Peyer's patch (tissue), 4 donors: Measurements from ENCODE around the gene CD9.

Experiments used
- POLR2A ChIP-seq, 2 donors: fragments of 450-650 bp; IDR thresholded peaks; one replicate each; pipeline ENCODE4 v1.5.1; 2017; ENCODE audit warnings: antibody characterized with exemption in 2 of 2, mild to moderate bottlenecking in 2 of 2, moderate library complexity in 2 of 2
- TF ChIP-seq, protein P1 (sequence below), 6 experiments: fragments of 450-650 bp in 4 of 6; fragments of 200-600 bp in 2 of 6; sonication (generic) in 1 of 6; IDR thresholded peaks; one replicate each; pipeline ENCODE4 v1.5.1; 2017 to 2019; ENCODE audit warnings: antibody characterized with exemption in 6 of 6, mild to moderate bottlenecking in 3 of 6, moderate library complexity in 1 of 6

DNA sequence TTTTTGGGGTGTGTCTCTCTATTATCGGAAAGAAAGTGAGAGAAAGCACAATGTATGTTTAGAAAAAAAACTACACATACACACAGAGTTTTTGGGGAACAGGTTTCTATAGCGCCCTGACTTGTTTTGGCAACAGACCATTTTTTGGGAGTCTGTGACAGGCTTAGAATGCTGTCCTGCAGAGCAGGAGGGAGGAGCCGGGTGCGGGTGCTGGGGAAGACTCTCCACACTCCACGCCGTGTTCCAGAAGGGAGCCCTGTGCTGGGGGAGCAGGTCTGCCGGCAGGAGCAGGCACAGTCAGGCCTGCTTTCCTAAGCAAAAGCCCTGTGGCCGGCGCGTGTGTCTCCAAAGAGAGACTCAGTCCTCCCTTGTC is 26.5 kb downstream of the CD9 start:
- TF ChIP-seq, protein P1, sequence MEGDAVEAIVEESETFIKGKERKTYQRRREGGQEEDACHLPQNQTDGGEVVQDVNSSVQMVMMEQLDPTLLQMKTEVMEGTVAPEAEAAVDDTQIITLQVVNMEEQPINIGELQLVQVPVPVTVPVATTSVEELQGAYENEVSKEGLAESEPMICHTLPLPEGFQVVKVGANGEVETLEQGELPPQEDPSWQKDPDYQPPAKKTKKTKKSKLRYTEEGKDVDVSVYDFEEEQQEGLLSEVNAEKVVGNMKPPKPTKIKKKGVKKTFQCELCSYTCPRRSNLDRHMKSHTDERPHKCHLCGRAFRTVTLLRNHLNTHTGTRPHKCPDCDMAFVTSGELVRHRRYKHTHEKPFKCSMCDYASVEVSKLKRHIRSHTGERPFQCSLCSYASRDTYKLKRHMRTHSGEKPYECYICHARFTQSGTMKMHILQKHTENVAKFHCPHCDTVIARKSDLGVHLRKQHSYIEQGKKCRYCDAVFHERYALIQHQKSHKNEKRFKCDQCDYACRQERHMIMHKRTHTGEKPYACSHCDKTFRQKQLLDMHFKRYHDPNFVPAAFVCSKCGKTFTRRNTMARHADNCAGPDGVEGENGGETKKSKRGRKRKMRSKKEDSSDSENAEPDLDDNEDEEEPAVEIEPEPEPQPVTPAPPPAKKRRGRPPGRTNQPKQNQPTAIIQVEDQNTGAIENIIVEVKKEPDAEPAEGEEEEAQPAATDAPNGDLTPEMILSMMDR (IDR thresholded peaks at IDR 0.05): no peak
- no peak for TF ChIP-seq POLR2A (IDR thresholded peaks at IDR 0.05)
